HepG2 (cell line): ENCODE results near the gene RNF14. TPM values are rescaled to one million over a fixed set of nuclear protein-coding genes. Genes with fewer than 3 reads are reported as not detected.

Experiments used
- ATAC-seq: fragments of 200-7000 bp; cut with Tn5 transposase; 3 replicates; pipeline ENCODE4 v1.9.1; 2020; ENCODE audit warnings: mild to moderate bottlenecking, moderate library complexity
- BruUV-seq: library from RNA; stranded (reverse); fragments of 400-500 nt; replicated peaks from 2 replicates; lab custom pipeline; 2021; lab: Mats Ljungman, UMichigan
- CTCF ChIA-PET: fragments of 300-600 bp; formaldehyde crosslinking; extraction: SDS; loops from one replicate; lab custom pipeline; 2021; ENCODE audit warnings: low total read pairs, inconsistent platforms, low intra/inter-chr PET ratio; lab: Yijun Ruan, JAX
- POLR2A ChIA-PET: fragments of 350-600 bp; sonication (Branson Sonifier 250); formaldehyde crosslinking; loops from one replicate; lab custom pipeline; 2020; ENCODE audit warnings: antibody characterized with exemption, inconsistent platforms; lab: Yijun Ruan, JAX
- DNase-seq: peaks from one replicate; pipeline ENCODE4 v3.0.0-alpha.2; 2015; ENCODE audit warnings: low spot score
- FAIRE-seq: peaks from 3 replicates; lab custom pipeline; 2011; peaks lifted over from hg19 to GRCh38; lab: Jason Lieb, UNC
- H2AFZ ChIP-seq: one replicate; pipeline ENCODE4 v1.6.1; 2011; ENCODE audit warnings: low read length, inconsistent platforms
- H3K27ac ChIP-seq: fragments of 300-600 bp; 3 replicates; pipeline ENCODE4 v1.8.0; 2011; ENCODE audit warnings: mixed run types, mild to moderate bottlenecking, mixed read lengths, low read length, inconsistent platforms; ENCODE audit not compliant: insufficient read depth; ENCODE audit errors: extremely low read length
- H3K27me3 ChIP-seq, 2 experiments: fragments of 200-600 bp in 1 of 2; 2 replicates in 1 of 2; 3 replicates in 1 of 2; pipeline versions ENCODE4 v1.6.0 to v1.8.0; 2011; ENCODE audit warnings: low read length in 2 of 2, mild to moderate bottlenecking in 2 of 2, moderate library complexity in 2 of 2, inconsistent platforms in 1 of 2; ENCODE audit not compliant: insufficient read depth in 2 of 2, control insufficient read depth in 1 of 2
- H3K36me3 ChIP-seq, 2 experiments: fragments of 200-600 bp in 1 of 2; replicated peaks in 1 of 2; 2 replicates in 1 of 2; 3 replicates in 1 of 2; pipeline versions ENCODE4 v1.5.1 to v1.8.0; 2011; ENCODE audit warnings: low read length in 2 of 2, inconsistent platforms in 1 of 2; ENCODE audit not compliant: insufficient read depth in 2 of 2, control insufficient read depth in 1 of 2
- H3K4me1 ChIP-seq: 2 replicates; pipeline ENCODE4 v1.5.1; 2012; ENCODE audit warnings: low read length, inconsistent platforms; ENCODE audit not compliant: insufficient read depth
- H3K4me2 ChIP-seq: 2 replicates; pipeline ENCODE4 v1.6.0; 2011; ENCODE audit warnings: low read depth, low read length, inconsistent platforms
- H3K4me3 ChIP-seq, 3 experiments: fragments of 200-600 bp in 1 of 3; sonication (generic), shearing (Covaris generic) in 1 of 3; replicated peaks in 1 of 3; 2 replicates each; pipeline ENCODE4 v1.5.1; 2011 to 2016; ENCODE audit warnings: low read length in 3 of 3, inconsistent platforms in 2 of 3, low read depth in 2 of 3, mild to moderate bottlenecking in 2 of 3, control low read depth in 1 of 3, mixed read lengths in 1 of 3; ENCODE audit not compliant: insufficient read depth in 1 of 3
- H3K79me2 ChIP-seq: one replicate; pipeline ENCODE4 v1.6.1; 2011; ENCODE audit warnings: low read length, inconsistent platforms; ENCODE audit not compliant: insufficient read depth
- H3K9ac ChIP-seq: 2 replicates; pipeline ENCODE4 v1.6.0; 2011; ENCODE audit warnings: mild to moderate bottlenecking, low read depth, low read length, inconsistent platforms; ENCODE audit not compliant: insufficient read depth
- H3K9me3 ChIP-seq: 2 replicates; pipeline ENCODE4 v1.5.1; 2012; ENCODE audit warnings: mild to moderate bottlenecking, low read length
- H4K20me1 ChIP-seq: 2 replicates; pipeline ENCODE4 v1.6.0; 2011; ENCODE audit warnings: inconsistent platforms, mild to moderate bottlenecking, low read length, moderate library complexity; ENCODE audit not compliant: insufficient read depth
- ASH2L ChIP-seq: fragments of 300-600, 200-600 bp; sonication (generic); IDR thresholded peaks from 2 replicates; pipeline ENCODE4 v1.7.0; 2017; ENCODE audit warnings: low read depth, mild to moderate bottlenecking, moderate library complexity, mixed read lengths, low read length; ENCODE audit not compliant: insufficient read length
- ELF3 ChIP-seq: IDR thresholded peaks from 2 replicates; pipeline ENCODE4 v1.6.1; 2016; ENCODE audit warnings: missing genetic modification reagents, missing compliant biosample characterization
- GATAD1 ChIP-seq: IDR thresholded peaks from 2 replicates; pipeline ENCODE4 v1.6.1; 2016; ENCODE audit warnings: missing genetic modification reagents, missing compliant biosample characterization
- KAT8 ChIP-seq: IDR thresholded peaks from 2 replicates; pipeline ENCODE4 v1.6.1; 2016; ENCODE audit warnings: missing genetic modification reagents, missing compliant biosample characterization
- MIER3 ChIP-seq: IDR thresholded peaks from 2 replicates; pipeline ENCODE4 v1.6.1; 2016; ENCODE audit warnings: missing compliant biosample characterization, borderline replicate concordance
- MTF2 ChIP-seq: sonication (generic); formaldehyde crosslinking; IDR thresholded peaks from 2 replicates; pipeline ENCODE4 v1.5.0; 2020; ENCODE audit warnings: missing genetic modification reagents, borderline replicate concordance
- MYPOP ChIP-seq: sonication (generic); formaldehyde crosslinking; IDR thresholded peaks from 2 replicates; pipeline ENCODE4 v1.8.1; 2023; ENCODE audit warnings: mild to moderate bottlenecking, moderate library complexity, missing genetic modification reagents
- TRAFD1 ChIP-seq: sonication (generic); formaldehyde crosslinking; IDR thresholded peaks from 2 replicates; pipeline ENCODE4 v1.5.1; 2020; ENCODE audit warnings: missing genetic modification reagents, mild to moderate bottlenecking, borderline replicate concordance
- ZNF337 ChIP-seq: sonication (generic); formaldehyde crosslinking; IDR thresholded peaks from 2 replicates; pipeline ENCODE4 v1.5.1; 2020; ENCODE audit warnings: missing genetic modification reagents, low read depth, mild to moderate bottlenecking, borderline replicate concordance
- ZNF362 ChIP-seq: sonication (generic); formaldehyde crosslinking; IDR thresholded peaks from 2 replicates; pipeline ENCODE4 v1.4.0; 2020; ENCODE audit warnings: missing genetic modification reagents, mild to moderate bottlenecking, borderline replicate concordance
- ZNF639 ChIP-seq: conservative IDR thresholded peaks from 2 replicates; pipeline ENCODE4 v1.6.1; 2018; ENCODE audit warnings: missing genetic modification reagents
- WGBS: methylation state at CpG from one replicate; pipeline ENCODE4 v1.1.6; 2017; ENCODE audit warnings: low lambda C conversion rate; 5-methylcytosine and 5-hydroxymethylcytosine counted together
- in situ Hi-C: cut with HindIII; loops from 2 replicates; pipeline ENCODE4 v1.10.0; 2017; ENCODE audit warnings: low pct_unique_long_range_greater_than_20kb; ENCODE audit not compliant: extremely low pct_ligation_motif_present
- intact Hi-C: fragments of 100-400 bp; cut with micrococcal nuclease; formaldehyde crosslinking; loops from one replicate; pipeline ENCODE4 v1.10.0; 2022; ENCODE audit not compliant: unreplicated experiment
- polyA plus RNA-seq, 8 experiments: library from polyadenylated mRNA; depleted of rRNA in 3 of 8; stranded (reverse) in 7 of 8; unstranded in 1 of 8; fragments of >200 nt; fragmentation: Illumina TruSeq in 4 of 8; extraction: Trizol in 4 of 8; gene quantifications; 2 replicates each; pipeline versions ENCODE4 v1.2.1 to v1.2.3, GENCODE V29; 2011 to 2016; ENCODE audit warnings: low read depth in 4 of 8, missing spikeins in 1 of 8, mixed read lengths in 1 of 8; ENCODE audit not compliant: insufficient read depth in 1 of 8
- total RNA-seq, 5 experiments: library from RNA; depleted of rRNA; stranded (reverse); fragments of >200 nt; fragmentation: Illumina TruSeq; extraction: Trizol; gene quantifications; 2 replicates each; pipeline ENCODE4 v1.2.3, GENCODE V29; 2016; ENCODE audit warnings: low read depth in 1 of 5

The RNF14 gene
- total and polyA plus RNA-seq, 2 of the 13 experiments (the other 11 are each of a cell fraction or from before 2014, with no cell fraction given) = 11.3 to 28.1 TPM

- intact Hi-C loops = no loop called here
- no peak overlapping the region; the same call in 1 of the 2 replicates for H3K4me2 ChIP-seq
- no peak for DNase-seq
- H3K4me1 ChIP-seq = peaks cover 16% of the 10 kb centered on the region
- in situ Hi-C loops = no loop called here
- H3K79me2 ChIP-seq = no peaks in the 10 kb centered on the region
- CTCF ChIA-PET = no interaction called here
- no peak overlapping the region for H3K27ac ChIP-seq
- FAIRE-seq = no peak
- no peaks in the 10 kb centered on the region for H4K20me1 ChIP-seq
- H3K27me3 ChIP-seq = peaks cover 0 to 6% of the 10 kb centered on the region in 2 experiments; a peak in 1 of 5 replicates
- H3K36me3 ChIP-seq = no peaks in the 10 kb centered on the region
- ATAC-seq = no peak
- TF ChIP-seq ZNF639 (CRISPR knock-in tag) = no peak
- TF ChIP-seq GATAD1 = no peak
- TF ChIP-seq MTF2 (CRISPR knock-in tag) = no peak
- TF ChIP-seq, all 625 proteins: peak for 0
- Histone ChIP-seq H3K9me3 (peaks cover 6% of the 10 kb centered on the region; the same call in 1 of the 2 replicates), H2AFZ (no peak overlapping the region), H3K4me3 (no peak overlapping the region), H3K9ac (no peak overlapping the region)
- WGBS = 61% methylated on average over 6 of the region's 6 CpGs
- BruUV-seq = no TSS peak
- POLR2A ChIA-PET = no interaction called here
Measured at GRCh38 chr5:142023836-142024235, 54.9 kb downstream of the RNF14 start.

- 0% methylated on average over 7 of the region's 26 CpGs for WGBS
- BruUV-seq = no TSS peak
- DNase-seq (peak; percentile 72), FAIRE-seq (peak; percentile 43), ATAC-seq (peak; percentile 100)
- Histone ChIP-seq H3K9me3 (peaks cover 6% of the 10 kb centered on the region; the same call in 1 of the 2 replicates), H3K4me1 (peaks cover 16% of the 10 kb centered on the region), H4K20me1 (no peaks in the 10 kb centered on the region), H3K79me2 (no peaks in the 10 kb centered on the region), H3K27ac (peak overlapping the region; percentile 77), H3K9ac (peak overlapping the region; percentile 53), H3K27me3 (peaks cover 0 to 6% of the 10 kb centered on the region in 2 experiments; a peak in 2 of 5 replicates), H3K4me2 (peak overlapping the region; percentile 79), H2AFZ (peak overlapping the region; percentile 100), H3K36me3 (no peaks in the 10 kb centered on the region), H3K4me3 (peak overlapping the region; percentile 72 to 79 (median 75))
- ChIA-PET POLR2A (interaction anchor here (1.0 to 1.7 kb wide), 3 partner anchors 12 to 101 kb away, joined by 3 to 12 read pairs (median 3); partner anchors contain the start of genes DELE1 and GNPDA1), CTCF (no interaction called here)
- in situ Hi-C loops = no loop called here
- intact Hi-C loops = no loop called here
- TF ChIP-seq TRAFD1 (CRISPR knock-in tag) (no peak), ASH2L (peak; percentile 54), ELF3 (peak; percentile 88), MIER3 (CRISPR knock-in tag) (peak; percentile 18; the same call in 1 of the 2 replicates), MYPOP (peak; percentile 71; the same call in 1 of the 2 replicates), KAT8 (CRISPR knock-in tag) (peak; percentile 92), ZNF362 (CRISPR knock-in tag) (peak; percentile 100), ZNF337 (no peak)
Measured at GRCh38 chr5:142024771-142025304, 55.9 kb downstream of the RNF14 start.
